ENCODE data around the gene EPB41. TPM values are rescaled to one million over a fixed set of nuclear protein-coding genes. Genes with fewer than 3 reads are reported as not detected.

The EPB41 gene
- total RNA-seq, 1 experiment from 2014 or later, result 20.2 TPM

GRCh38 chr1:28882009-28882628 is 32.2 kb upstream of the EPB41 start:
- no peak overlapping the region for H3K4me3 ChIP-seq (ENCODE audit: low read depth in 2 of 2, low read length in 2 of 2)
- BruUV-seq (replicated peaks), result no TSS peak
- H3K9me3 ChIP-seq (ENCODE audit: control insufficient read depth, insufficient read depth, low read depth, low read length), result no peaks in the 10 kb centered on the region
- ChIA-PET POLR2A (interaction anchor here (0.6 kb wide), 1 partner anchor 341 kb away, joined by 4 read pairs; no protein-coding TSS in a partner anchor), CTCF (interaction anchor here (0.6 to 1.2 kb wide), 11 partner anchors 18 to 321 kb away, joined by 3 to 24 read pairs (median 4); partner anchors contain the start of gene SRSF4)
- peak; percentile 88 for ATAC-seq
- H3K4me1 ChIP-seq (ENCODE audit: control insufficient read depth, insufficient read depth, low read length), result peaks cover 9% of the 10 kb centered on the region
- DNase-seq (ENCODE audit: low read depth, low spot score), result peak; percentile 87
- no peak for TF ChIP-seq REST (IDR thresholded peaks at IDR 0.05; ENCODE audit: insufficient read depth in 1 of 2, low read depth in 2 of 2, low read length in 1 of 2)
- TF ChIP-seq TCF7L2 (IDR thresholded peaks at IDR 0.05; ENCODE audit: low read depth, low read length), result no peak
- TF ChIP-seq CTCF (IDR thresholded peaks at IDR 0.05), result peak; percentile 94
- TF ChIP-seq POLR2AphosphoS5 (IDR thresholded peaks at IDR 0.05; ENCODE audit: low read depth, low read length), result no peak
- TF ChIP-seq SIN3A (IDR thresholded peaks at IDR 0.05; ENCODE audit: borderline replicate concordance, insufficient read depth, low read depth, low read length), result no peak
- H3K36me3 ChIP-seq (ENCODE audit: control insufficient read depth, insufficient read depth, low read length), result no peaks in the 10 kb centered on the region; the same call in 1 of the 2 replicates
- intact Hi-C loops (cut with micrococcal nuclease; ENCODE audit: unreplicated experiment) (loop anchor here (1.0 to 5.0 kb wide), 3 partner anchors 152 to 320 kb away; partner anchors contain the start of gene TMEM200B), in situ Hi-C loops (cut with HindIII; ENCODE audit: low pct_unique_long_range_greater_than_20kb, low sequenced_read_pairs) (no loop called here)
- no peak overlapping the region for H3K27ac ChIP-seq (ENCODE audit: low read length)
- H3K27me3 ChIP-seq (ENCODE audit: control insufficient read depth, insufficient read depth, low read length), result no peaks in the 10 kb centered on the region

- intact Hi-C loops (cut with micrococcal nuclease; ENCODE audit: unreplicated experiment) (loop anchor here (5.0 kb wide), 2 partner anchors 239 to 319 kb away; partner anchors contain the start of gene TMEM200B), in situ Hi-C loops (cut with HindIII; ENCODE audit: low pct_unique_long_range_greater_than_20kb, low sequenced_read_pairs) (no loop called here)
- TF ChIP-seq POLR2AphosphoS5 (IDR thresholded peaks at IDR 0.05; ENCODE audit: low read depth, low read length) (no peak), SIN3A (IDR thresholded peaks at IDR 0.05; ENCODE audit: borderline replicate concordance, insufficient read depth, low read depth, low read length) (no peak), REST (IDR thresholded peaks at IDR 0.05; ENCODE audit: insufficient read depth in 1 of 2, low read depth in 2 of 2, low read length in 1 of 2) (no peak), TCF7L2 (IDR thresholded peaks at IDR 0.05; ENCODE audit: low read depth, low read length) (no peak), CTCF (IDR thresholded peaks at IDR 0.05) (no peak)
- H3K4me1 ChIP-seq (ENCODE audit: control insufficient read depth, insufficient read depth, low read length), result peaks cover 12% of the 10 kb centered on the region
- no peaks in the 10 kb centered on the region; the same call in 1 of the 2 replicates for H3K36me3 ChIP-seq (ENCODE audit: control insufficient read depth, insufficient read depth, low read length)
- BruUV-seq (replicated peaks), result no TSS peak
- ChIA-PET POLR2A (no interaction called here), CTCF (interaction anchor here (0.6 kb wide), 1 partner anchor 20 kb away, joined by 4 read pairs; no protein-coding TSS in a partner anchor)
- DNase-seq (ENCODE audit: low read depth, low spot score) (no peak), ATAC-seq (no peak)
- H3K9me3 ChIP-seq (ENCODE audit: control insufficient read depth, insufficient read depth, low read depth, low read length), result no peaks in the 10 kb centered on the region
- no peak overlapping the region for H3K4me3 ChIP-seq (ENCODE audit: low read depth in 2 of 2, low read length in 2 of 2)
- H3K27me3 ChIP-seq (ENCODE audit: control insufficient read depth, insufficient read depth, low read length), result no peaks in the 10 kb centered on the region
- no peak overlapping the region for H3K27ac ChIP-seq (ENCODE audit: low read length)
Observed at GRCh38 chr1:28883242-28883616, 31.1 kb upstream of the EPB41 start.
